ENCODE results near the gene P2RY2.

Gene P2RY2

DNA sequence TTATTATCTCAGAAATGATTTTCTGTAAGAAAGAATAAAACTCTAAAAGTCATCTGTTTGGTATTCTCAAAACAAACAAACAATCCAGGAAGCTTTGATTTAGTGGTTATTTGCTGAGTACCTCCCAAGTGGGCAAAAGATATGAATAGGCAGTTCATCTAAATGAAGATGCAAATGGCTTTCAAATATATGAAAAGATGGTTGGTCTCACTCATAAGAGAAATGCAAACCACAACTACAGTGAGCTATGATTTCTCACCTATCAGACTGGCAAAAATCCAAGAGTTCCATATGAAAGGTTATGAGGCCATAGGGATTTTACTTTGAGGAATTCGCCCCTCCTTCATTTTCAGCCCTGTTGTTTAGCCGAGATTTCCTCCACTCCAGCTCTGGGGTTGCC, 11.3 kb upstream of the P2RY2 start:
- Mint-ChIP-seq H3K4me3 (no peak overlapping the region), H3K9me3 (no peaks in the 10 kb centered on the region), H3K27ac (no peak overlapping the region), H3K36me3 (ENCODE audit: low read depth) (no peaks in the 10 kb centered on the region), H3K4me1 (ENCODE audit: low read depth) (peaks cover 7% of the 10 kb centered on the region), H3K27me3 (ENCODE audit: low read depth) (peaks cover 38% of the 10 kb centered on the region)

DNA sequence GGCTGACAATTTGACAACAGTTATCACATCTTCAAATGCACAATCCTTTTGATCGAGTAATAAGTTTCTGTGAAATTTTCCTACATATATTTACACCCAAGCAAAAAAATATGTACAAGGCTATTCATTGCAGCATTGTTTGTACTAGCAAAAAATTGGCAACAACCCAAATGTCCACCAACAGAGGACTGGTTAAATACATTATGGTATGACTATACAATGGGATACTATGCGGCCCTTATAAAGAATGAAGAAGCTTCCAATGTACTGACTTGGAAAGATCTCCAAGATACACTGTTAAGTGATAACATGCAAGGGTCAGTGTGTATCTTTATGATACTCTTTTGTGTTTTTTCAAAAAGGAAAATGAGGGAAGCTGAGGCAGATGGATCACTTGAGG, 8.2 kb upstream of the P2RY2 start:
- H3K4me1 Mint-ChIP-seq (ENCODE audit: low read depth), result peaks cover 6% of the 10 kb centered on the region
- H3K36me3 Mint-ChIP-seq (ENCODE audit: low read depth), result no peaks in the 10 kb centered on the region
- no peaks in the 10 kb centered on the region for H3K9me3 Mint-ChIP-seq
- H3K4me3 Mint-ChIP-seq, result no peak overlapping the region
- H3K27me3 Mint-ChIP-seq (ENCODE audit: low read depth), result peaks cover 37% of the 10 kb centered on the region
- H3K27ac Mint-ChIP-seq, result no peak overlapping the region

DNA sequence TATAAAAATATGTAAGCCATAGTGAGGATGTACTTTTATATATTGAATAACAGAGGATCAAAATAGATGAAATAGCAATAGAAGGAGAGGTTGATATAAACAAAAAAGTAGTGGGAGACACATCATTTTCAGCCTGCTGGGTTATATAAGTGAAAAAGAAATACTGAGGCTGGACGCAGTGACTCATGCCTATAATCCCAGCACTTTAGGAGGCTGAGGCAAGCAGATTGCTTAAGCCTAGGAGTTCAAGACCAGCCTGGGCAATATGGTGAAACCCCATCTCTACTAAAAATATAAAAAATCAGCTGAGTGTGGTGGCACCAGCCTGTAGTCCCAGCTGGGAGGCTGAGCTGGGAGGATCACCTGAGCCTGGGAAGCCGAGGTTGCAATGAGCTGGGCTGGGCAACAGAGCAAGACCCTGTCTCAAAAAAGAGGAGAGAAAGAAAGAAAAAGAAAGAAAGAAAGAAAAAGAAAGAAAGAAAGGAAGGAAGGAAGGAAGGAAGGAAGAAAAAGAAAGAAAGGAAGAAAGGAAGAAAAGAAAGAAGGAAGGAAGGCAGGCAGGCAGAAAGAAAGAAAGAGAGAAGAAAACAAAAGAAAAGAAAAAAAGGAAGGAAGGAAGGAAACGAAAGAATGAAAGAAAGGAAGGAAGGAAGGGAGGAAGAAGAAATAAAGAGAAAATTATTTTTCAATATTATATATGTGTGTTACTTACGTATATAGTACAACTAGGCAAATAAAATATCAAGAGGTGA, 7.0 kb upstream of the P2RY2 start:
- Mint-ChIP-seq H3K4me3 (no peak overlapping the region), H3K27me3 (ENCODE audit: low read depth) (peaks cover 26% of the 10 kb centered on the region), H3K27ac (no peak overlapping the region), H3K4me1 (ENCODE audit: low read depth) (no peaks in the 10 kb centered on the region), H3K9me3 (no peaks in the 10 kb centered on the region), H3K36me3 (ENCODE audit: low read depth) (no peaks in the 10 kb centered on the region)

DNA sequence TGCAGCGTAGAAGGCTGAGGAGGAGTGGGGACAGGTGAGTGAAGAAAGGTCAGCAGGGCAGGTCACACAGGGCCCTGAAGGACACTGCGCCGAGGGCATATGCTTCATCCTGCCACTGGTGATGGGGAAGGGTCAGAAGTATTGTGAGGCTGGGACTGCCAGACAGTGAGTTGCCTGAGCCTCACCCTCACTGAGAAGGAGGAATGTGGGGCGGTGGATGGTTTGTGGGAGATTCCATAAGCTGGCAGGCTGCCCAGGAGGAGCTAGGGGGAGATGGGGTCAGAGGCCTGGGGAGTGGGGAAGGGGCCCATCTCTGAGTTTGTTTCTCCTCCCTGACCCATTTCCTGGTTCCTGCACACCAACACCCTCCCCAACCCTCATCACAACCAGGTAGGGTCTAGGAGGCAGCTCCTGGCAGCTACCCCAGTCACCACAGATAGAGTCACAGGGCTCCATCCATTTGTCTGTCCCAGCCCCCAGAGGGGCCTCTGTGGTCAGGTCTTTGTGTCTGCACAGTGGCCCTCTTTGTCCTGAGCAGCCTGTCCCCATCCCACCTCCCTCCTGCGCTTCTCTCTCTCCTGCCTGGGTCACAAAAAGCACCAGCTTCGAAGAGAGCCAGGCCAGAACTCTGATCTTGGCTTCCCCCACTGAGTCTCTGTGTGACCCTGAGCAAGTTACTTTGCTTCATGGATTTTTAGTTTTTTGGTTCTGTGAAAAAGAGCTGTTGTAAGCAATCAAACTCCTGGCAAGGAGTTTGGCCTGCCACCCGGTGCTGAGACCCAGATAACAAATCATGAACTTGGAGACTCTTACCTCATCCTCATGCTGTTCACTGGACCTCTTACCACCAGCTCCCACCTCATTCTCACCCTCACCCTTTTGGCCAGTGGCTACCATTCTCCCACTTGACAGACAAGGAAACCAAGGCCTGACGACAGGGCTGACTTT, 4.6 kb upstream of the P2RY2 start:
- Mint-ChIP-seq H3K9me3 (no peaks in the 10 kb centered on the region), H3K27me3 (ENCODE audit: low read depth) (peaks cover 22% of the 10 kb centered on the region), H3K27ac (no peak overlapping the region), H3K4me1 (ENCODE audit: low read depth) (peaks cover 3% of the 10 kb centered on the region), H3K36me3 (ENCODE audit: low read depth) (no peaks in the 10 kb centered on the region), H3K4me3 (no peak overlapping the region)

DNA sequence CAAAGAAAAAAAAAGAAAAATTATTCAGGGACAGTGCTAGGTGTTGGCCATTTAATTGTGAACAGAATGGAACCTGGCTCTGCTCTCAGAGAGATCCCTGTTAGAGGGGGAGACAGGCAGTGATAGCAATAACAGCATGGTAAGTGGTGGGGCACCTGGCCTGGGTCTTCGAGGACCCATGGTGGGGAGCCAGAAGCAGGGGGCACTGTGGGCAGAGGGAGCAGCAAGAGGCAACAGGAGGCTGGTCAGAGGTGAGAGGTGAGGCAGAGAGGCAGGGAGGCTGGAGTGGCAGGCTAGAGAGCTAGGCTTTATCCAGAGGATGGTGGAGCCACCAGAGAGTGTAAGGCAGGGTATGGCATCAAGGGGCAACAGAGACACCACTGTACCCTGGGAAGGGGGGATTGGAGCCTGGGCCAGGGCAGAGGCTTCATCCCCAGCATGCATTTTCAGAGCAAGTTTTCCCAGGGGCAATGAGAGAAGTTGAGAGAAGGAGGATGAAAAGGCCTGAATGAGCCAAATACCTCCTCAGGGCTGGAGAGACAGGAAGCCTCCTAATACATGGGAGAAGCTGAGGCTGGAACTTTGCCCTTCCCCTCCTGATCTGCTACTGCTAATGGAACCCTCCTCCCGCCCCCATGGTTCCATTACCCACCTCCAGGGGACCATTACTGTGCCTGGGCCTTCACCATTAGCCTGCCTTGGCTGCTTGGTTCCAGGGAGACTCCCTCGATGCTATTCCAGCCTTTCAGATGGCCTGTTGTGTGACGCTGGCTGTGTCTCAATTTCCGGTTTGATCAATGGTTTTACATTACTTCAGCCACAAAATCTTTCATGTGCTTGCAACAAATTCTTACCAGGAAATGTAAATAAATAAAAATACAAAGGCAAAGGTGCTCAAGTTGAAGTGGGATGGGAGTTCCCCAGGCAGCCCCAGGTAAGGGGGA, 2.6 kb upstream of the P2RY2 start:
- no peaks in the 10 kb centered on the region for H3K9me3 Mint-ChIP-seq
- H3K4me3 Mint-ChIP-seq, result no peak overlapping the region
- H3K27ac Mint-ChIP-seq, result no peak overlapping the region
- H3K36me3 Mint-ChIP-seq (ENCODE audit: low read depth), result peaks cover 1% of the 10 kb centered on the region
- H3K4me1 Mint-ChIP-seq (ENCODE audit: low read depth), result peaks cover 5% of the 10 kb centered on the region
- peaks cover 41% of the 10 kb centered on the region for H3K27me3 Mint-ChIP-seq (ENCODE audit: low read depth)

DNA sequence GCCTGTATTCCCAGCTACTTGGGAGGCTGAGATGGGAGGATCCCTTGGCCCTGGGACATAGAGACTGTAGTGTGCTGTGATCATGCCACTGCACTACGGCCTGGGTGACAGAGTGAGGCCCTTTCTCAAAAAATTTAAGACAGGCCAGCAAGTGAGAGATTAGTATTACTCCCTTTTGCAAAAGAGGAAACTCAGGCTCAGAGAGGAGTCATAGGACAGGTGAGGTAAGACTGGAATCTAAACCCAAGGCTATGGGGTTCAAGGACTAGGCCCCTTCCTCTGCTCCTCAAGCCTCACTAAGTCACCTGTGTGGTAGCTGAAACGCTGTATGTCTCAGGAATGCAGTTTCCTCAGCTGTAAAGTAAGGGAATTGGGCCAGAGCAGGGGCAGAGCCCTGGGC, 1.6 kb upstream of the P2RY2 start:
- peak overlapping the region; percentile 29 for H3K4me3 Mint-ChIP-seq
- H3K36me3 Mint-ChIP-seq (ENCODE audit: low read depth), result peaks cover 1% of the 10 kb centered on the region
- H3K27me3 Mint-ChIP-seq (ENCODE audit: low read depth), result peaks cover 40% of the 10 kb centered on the region
- H3K9me3 Mint-ChIP-seq, result no peaks in the 10 kb centered on the region
- peak overlapping the region; percentile 11 for H3K27ac Mint-ChIP-seq
- peaks cover 5% of the 10 kb centered on the region for H3K4me1 Mint-ChIP-seq (ENCODE audit: low read depth)

DNA sequence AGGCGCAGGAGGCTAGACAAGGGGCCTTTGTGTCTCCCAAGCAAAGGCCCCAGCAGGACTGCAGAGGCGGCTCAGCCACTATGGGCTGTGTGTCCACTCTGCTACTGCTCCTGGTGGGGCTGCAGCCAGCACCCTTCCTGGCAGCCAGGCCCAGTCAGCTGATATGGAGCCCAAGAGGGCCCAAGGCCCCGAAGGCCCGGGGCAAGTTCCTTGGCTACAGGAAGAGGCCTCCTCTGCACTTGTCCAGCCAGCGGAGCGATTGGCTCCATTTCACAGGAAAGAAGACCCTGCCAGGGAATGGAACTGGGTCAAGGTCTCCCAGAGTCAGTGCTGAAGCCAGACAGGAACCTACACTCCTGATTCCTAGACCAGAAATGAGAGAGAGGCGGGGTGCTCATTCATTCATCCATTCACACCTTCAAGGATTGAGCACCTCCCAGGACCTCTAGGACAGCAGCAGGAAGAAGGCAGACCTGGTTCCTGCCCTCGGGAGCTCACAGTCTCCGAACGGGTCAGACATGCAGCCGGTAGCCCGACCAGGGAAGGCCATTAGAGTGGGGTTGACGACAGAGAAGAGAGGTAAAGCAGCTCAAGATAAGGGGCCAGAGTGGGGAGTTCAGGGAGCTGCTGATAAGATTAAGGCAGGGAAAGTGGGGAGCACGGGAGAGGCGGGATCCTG, 811 bp upstream of the P2RY2 start:
- peak overlapping the region; percentile 62 for H3K4me3 Mint-ChIP-seq
- H3K27me3 Mint-ChIP-seq (ENCODE audit: low read depth), result peaks cover 41% of the 10 kb centered on the region
- H3K27ac Mint-ChIP-seq, result no peak overlapping the region
- H3K36me3 Mint-ChIP-seq (ENCODE audit: low read depth), result peaks cover 1% of the 10 kb centered on the region
- peaks cover 5% of the 10 kb centered on the region for H3K4me1 Mint-ChIP-seq (ENCODE audit: low read depth)
- no peaks in the 10 kb centered on the region for H3K9me3 Mint-ChIP-seq

DNA sequence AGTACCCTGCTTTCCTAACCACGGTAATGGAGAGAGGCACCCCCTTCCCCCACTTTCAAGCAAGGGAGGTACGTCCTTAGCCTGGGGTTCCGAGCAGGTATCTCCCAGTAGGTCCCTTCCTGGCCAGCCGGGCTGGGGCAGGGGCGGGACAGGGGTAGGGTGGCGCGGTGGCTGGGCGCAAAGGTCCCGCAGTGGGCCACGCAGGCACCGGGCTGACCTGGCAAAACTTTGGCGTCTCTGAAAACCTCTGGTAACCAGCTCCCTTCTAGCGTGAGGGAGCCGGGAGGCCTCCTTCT, 323 bp upstream of the P2RY2 start:
- peaks cover 5% of the 10 kb centered on the region for H3K4me1 Mint-ChIP-seq (ENCODE audit: low read depth)
- H3K27ac Mint-ChIP-seq, result no peak overlapping the region

DNA sequence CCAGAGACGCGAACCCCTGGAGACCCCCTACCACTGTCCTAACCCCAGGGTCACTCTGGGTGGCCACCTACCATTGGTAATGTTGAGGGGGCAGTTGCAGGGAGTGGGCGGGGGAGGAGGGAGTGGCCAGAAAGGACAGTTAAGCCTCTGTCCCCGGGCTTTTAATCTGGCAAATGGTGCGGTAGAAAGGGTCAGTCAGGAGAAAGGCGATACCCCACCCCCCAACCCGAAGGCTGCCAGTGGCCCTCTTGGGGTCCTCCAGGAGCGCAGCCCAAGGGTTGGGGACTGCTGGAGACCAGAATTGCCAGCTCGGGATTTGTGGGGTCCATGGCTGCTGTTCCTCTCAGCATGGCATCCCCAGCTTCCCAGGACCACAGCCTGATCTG, 742 bp downstream of the P2RY2 start:
- no peak overlapping the region for H3K27ac Mint-ChIP-seq
- H3K9me3 Mint-ChIP-seq, result no peaks in the 10 kb centered on the region
- H3K36me3 Mint-ChIP-seq (ENCODE audit: low read depth), result peaks cover 1% of the 10 kb centered on the region
- peaks cover 51% of the 10 kb centered on the region for H3K27me3 Mint-ChIP-seq (ENCODE audit: low read depth)
- H3K4me3 Mint-ChIP-seq, result no peak overlapping the region
- peaks cover 5% of the 10 kb centered on the region for H3K4me1 Mint-ChIP-seq (ENCODE audit: low read depth)

More for the DNA sequence above, 323 bp upstream of the P2RY2 start:
- Mint-ChIP-seq H3K4me3 (peak overlapping the region; percentile 39), H3K36me3 (ENCODE audit: low read depth) (peaks cover 1% of the 10 kb centered on the region), H3K9me3 (no peaks in the 10 kb centered on the region), H3K27me3 (ENCODE audit: low read depth) (peaks cover 45% of the 10 kb centered on the region)

DNA sequence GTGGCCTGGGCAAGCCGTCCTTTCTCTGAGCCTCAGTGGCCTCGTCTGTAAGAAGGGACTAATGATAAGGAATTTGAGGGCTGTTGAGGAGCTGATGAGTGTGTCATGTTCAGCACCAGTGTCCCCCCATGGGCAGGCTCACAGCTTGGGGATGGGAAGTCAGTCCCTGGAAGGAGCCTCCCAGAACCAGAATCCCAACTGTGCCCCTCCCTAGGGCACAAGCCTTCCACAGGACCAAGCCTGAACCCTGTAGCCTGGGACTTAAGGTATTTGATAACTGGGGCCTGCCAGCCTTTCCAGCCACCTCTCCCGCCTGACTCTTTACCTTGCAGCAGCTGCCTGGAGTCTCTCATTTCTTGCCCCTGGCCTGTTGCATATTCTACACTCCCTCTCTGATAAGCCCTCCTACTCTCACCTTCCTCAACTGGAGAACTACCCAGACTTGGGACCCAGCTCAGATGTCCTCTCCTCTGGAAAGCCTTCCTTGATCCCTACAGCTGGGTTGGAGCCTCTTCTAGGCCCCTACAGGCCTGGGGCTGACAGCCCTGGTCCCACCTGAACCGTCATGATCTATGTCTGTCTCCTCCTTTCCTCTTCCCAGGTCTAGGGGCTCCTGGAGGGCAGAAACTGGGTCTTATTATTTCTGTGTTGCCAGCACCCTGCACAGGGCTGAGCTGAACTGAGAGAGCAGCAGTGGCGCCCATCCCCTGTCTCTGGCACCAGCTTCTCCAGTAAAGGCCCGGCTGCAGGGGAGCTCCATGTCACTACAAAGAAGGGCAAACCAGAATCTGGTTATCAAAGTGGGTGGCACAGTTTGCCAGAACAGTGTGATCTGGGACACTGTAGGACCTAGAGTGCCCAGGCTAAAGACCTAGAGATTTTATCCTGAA, 1.6 kb downstream of the P2RY2 start:
- Mint-ChIP-seq H3K9me3 (no peaks in the 10 kb centered on the region), H3K27ac (no peak overlapping the region), H3K36me3 (ENCODE audit: low read depth) (peaks cover 1% of the 10 kb centered on the region), H3K4me3 (peak overlapping the region; percentile 38), H3K4me1 (ENCODE audit: low read depth) (peaks cover 9% of the 10 kb centered on the region), H3K27me3 (ENCODE audit: low read depth) (peaks cover 57% of the 10 kb centered on the region)

DNA sequence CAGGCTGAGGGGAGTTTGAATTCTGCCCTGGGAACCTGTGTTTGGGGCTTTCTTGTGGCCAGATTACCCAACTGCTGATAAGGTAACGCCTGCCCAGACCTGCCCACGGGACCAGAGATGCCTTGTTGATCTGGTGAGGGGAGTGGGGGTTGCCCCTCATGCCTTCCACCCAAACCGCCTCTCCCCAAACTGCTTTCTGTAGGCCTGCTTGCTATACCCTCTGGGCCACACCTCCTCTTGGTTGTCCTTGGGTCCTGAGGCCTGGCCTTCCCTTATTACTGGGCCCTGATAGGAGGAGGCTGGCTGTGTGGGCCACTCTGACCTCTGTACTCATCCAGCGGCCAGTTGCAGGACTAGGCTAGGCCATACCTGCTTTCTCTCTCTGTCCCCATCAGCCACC, 3.4 kb downstream of the P2RY2 start:
- H3K27ac Mint-ChIP-seq, result no peak overlapping the region
- H3K9me3 Mint-ChIP-seq, result no peaks in the 10 kb centered on the region
- H3K36me3 Mint-ChIP-seq (ENCODE audit: low read depth), result peaks cover 1% of the 10 kb centered on the region
- peaks cover 66% of the 10 kb centered on the region for H3K27me3 Mint-ChIP-seq (ENCODE audit: low read depth)
- peaks cover 11% of the 10 kb centered on the region for H3K4me1 Mint-ChIP-seq (ENCODE audit: low read depth)
- H3K4me3 Mint-ChIP-seq, result no peak overlapping the region

DNA sequence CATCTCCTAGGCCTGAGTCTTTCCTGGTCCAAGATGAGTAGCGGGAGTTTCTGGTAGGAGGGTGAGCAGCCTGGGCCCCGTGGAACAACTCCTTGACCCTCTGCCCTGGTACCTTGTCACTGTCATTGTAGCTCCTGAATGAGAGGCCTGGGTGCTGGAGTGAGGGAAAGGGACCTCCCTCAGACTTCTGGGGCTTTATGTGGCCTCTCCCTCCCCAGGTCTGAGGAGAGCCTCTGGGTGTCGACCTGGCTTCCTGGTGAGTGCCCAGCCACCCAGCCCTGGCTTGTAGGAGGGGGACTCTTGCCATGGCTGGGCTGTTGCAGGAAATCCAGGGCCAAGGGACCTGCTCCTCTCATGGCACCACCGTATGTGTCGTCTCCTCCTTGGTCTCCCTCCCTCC, 3.9 kb downstream of the P2RY2 start:
- peaks cover 11% of the 10 kb centered on the region for H3K4me1 Mint-ChIP-seq (ENCODE audit: low read depth)
- no peak overlapping the region for H3K4me3 Mint-ChIP-seq
- H3K36me3 Mint-ChIP-seq (ENCODE audit: low read depth), result peaks cover 1% of the 10 kb centered on the region
- H3K27me3 Mint-ChIP-seq (ENCODE audit: low read depth), result peaks cover 62% of the 10 kb centered on the region
- H3K27ac Mint-ChIP-seq, result no peak overlapping the region
- H3K9me3 Mint-ChIP-seq, result no peaks in the 10 kb centered on the region

DNA sequence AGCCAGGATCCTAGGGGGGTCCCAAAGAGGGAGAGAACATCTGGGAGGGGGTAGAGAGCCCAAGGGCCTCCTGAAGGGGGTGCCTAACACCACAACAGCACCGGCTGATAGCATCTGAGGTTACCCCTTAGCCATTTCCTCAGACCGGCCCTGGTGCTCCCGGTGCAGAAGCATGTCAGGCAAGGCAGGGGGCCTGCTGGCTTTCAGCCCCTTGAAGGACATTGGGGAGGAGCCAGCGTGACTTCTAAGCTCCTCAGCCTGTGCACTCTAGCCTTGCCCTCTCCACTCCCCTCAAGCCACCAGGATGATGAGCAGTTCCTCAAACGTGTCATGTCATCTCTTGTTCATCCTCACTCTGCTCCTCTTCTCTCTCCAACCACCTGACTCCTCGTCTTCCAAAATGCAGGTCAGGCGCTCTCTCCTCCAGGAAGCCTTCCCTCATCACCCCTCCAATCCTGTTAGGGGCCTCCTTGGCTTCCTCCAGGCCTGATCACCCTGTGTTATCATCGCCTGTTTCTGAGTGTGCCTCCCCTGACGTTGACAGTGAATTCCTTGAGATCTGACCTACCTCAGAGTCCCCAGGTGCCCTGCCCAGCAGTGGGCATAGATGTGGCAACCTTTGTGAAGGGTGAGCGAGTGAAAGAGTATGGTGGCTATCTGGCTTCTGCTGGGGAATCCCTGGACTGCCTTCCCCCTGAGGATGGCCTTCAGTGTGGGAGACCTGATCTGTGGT, 6.1 kb downstream of the P2RY2 start:
- H3K4me3 Mint-ChIP-seq, result no peak overlapping the region
- peaks cover 6% of the 10 kb centered on the region for H3K4me1 Mint-ChIP-seq (ENCODE audit: low read depth)
- H3K27ac Mint-ChIP-seq, result peak overlapping the region; percentile 18

More for the DNA sequence above, 6.1 kb downstream of the P2RY2 start:
- Mint-ChIP-seq H3K27me3 (ENCODE audit: low read depth) (peaks cover 51% of the 10 kb centered on the region), H3K9me3 (no peaks in the 10 kb centered on the region), H3K36me3 (ENCODE audit: low read depth) (peaks cover under 1% of the 10 kb centered on the region)
